HL-60 (cell line): ENCODE measurements around the gene FHDC1.

Experiments
- DNase-seq, 2 experiments: peaks; one replicate each; pipeline ENCODE4 v3.0.0-alpha.2; 2010 to 2020; ENCODE audit warnings: low read depth in 1 of 2, low spot score in 1 of 2
- H3K27ac ChIP-seq: fragments of 250-450 bp; sonication (Bioruptor Pico); replicated peaks from 2 replicates; pipeline ENCODE4 v1.5.1; 2020; ENCODE audit warnings: mild to moderate bottlenecking, moderate library complexity
- H3K27me3 ChIP-seq: fragments of 250-450 bp; sonication (Bioruptor Pico); 2 replicates; pipeline ENCODE4 v1.5.1; 2021; ENCODE audit warnings: mild to moderate bottlenecking, moderate library complexity; ENCODE audit not compliant: insufficient read depth, poor library complexity, severe bottlenecking
- H3K4me3 ChIP-seq: replicated peaks from 2 replicates; pipeline ENCODE4 v1.5.1; 2011; ENCODE audit warnings: mild to moderate bottlenecking, control low read depth, low read length; ENCODE audit not compliant: insufficient read depth
- GABPA ChIP-seq: IDR thresholded peaks from 2 replicates; pipeline ENCODE4 v1.6.1; 2012; ENCODE audit warnings: low read depth
- POLR2AphosphoS5 ChIP-seq: IDR thresholded peaks from 2 replicates; pipeline ENCODE4 v1.6.1; 2012; ENCODE audit warnings: low read depth
- REST ChIP-seq: IDR thresholded peaks from 2 replicates; pipeline ENCODE4 v1.6.1; 2012; ENCODE audit warnings: low read depth; ENCODE audit not compliant: insufficient replicate concordance
- SPI1 ChIP-seq: IDR thresholded peaks from 2 replicates; pipeline ENCODE4 v1.6.1; 2012; ENCODE audit warnings: low read depth, mild to moderate bottlenecking, borderline replicate concordance
- TF ChIP-seq, protein P1 (sequence below): IDR thresholded peaks from one replicate; pipeline ENCODE4 v1.5.1; 2011; ENCODE audit warnings: low read length, control low read depth, inconsistent platforms; ENCODE audit not compliant: insufficient read depth

The FHDC1 gene

GRCh38 chr4:152996672-152997071 is 60.5 kb downstream of the FHDC1 start:
- TF ChIP-seq GABPA: no peak
- no peak for TF ChIP-seq REST
- TF ChIP-seq SPI1: no peak
- TF ChIP-seq, protein P1, sequence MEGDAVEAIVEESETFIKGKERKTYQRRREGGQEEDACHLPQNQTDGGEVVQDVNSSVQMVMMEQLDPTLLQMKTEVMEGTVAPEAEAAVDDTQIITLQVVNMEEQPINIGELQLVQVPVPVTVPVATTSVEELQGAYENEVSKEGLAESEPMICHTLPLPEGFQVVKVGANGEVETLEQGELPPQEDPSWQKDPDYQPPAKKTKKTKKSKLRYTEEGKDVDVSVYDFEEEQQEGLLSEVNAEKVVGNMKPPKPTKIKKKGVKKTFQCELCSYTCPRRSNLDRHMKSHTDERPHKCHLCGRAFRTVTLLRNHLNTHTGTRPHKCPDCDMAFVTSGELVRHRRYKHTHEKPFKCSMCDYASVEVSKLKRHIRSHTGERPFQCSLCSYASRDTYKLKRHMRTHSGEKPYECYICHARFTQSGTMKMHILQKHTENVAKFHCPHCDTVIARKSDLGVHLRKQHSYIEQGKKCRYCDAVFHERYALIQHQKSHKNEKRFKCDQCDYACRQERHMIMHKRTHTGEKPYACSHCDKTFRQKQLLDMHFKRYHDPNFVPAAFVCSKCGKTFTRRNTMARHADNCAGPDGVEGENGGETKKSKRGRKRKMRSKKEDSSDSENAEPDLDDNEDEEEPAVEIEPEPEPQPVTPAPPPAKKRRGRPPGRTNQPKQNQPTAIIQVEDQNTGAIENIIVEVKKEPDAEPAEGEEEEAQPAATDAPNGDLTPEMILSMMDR: no peak
- no peak for TF ChIP-seq POLR2AphosphoS5
- Histone ChIP-seq H3K27ac (no peak overlapping the region), H3K4me3 (no peak overlapping the region), H3K27me3 (no peaks in the 10 kb centered on the region)
- DNase-seq: no peak

GRCh38 chr4:152997288-152997687 is 61.2 kb downstream of the FHDC1 start:
- no peak for TF ChIP-seq POLR2AphosphoS5
- no peak for TF ChIP-seq SPI1
- no peak for TF ChIP-seq GABPA
- TF ChIP-seq, protein P1: no peak
- no peak for TF ChIP-seq REST
- no peak overlapping the region for H3K4me3 ChIP-seq
- no peak overlapping the region for H3K27ac ChIP-seq
- H3K27me3 ChIP-seq: no peaks in the 10 kb centered on the region
- no peak for DNase-seq

- no peak overlapping the region for H3K4me3 ChIP-seq
- no peaks in the 10 kb centered on the region for H3K27me3 ChIP-seq
- TF ChIP-seq SPI1 (no peak), GABPA (no peak), REST (no peak), POLR2AphosphoS5 (no peak)
- TF ChIP-seq, protein P1: no peak
- H3K27ac ChIP-seq: no peak overlapping the region
- no peak for DNase-seq
These were observed 61.8 kb downstream of the FHDC1 start for GRCh38 chr4:152997771-152998487.
